ENCODE results near the gene MAD2L1. TPM values are rescaled to one million over a fixed set of nuclear protein-coding genes. Genes with fewer than 3 reads are reported as not detected.
"Not testable (repeated sequence)": the region's sequence is repeated elsewhere in the genome, so short reads cannot be mapped to it uniquely, and the experiment has no call there.

MAD2L1 gene
- total RNA-seq, 1 donor from 2014 or later, result 38.3 TPM

- TF ChIP-seq CTCF (conservative IDR thresholded peaks at IDR 0.05; ENCODE audit: low read depth, low read length), result no peak
- no peak overlapping the region for H3K4me3 ChIP-seq (ENCODE audit: low read depth, low read length)
- DNase-seq (ENCODE audit: low read depth), result no peak
These were observed 11.6 kb upstream of the MAD2L1 start for GRCh38 chr4:120078216-120078615.

- peak; percentile 66 for TF ChIP-seq CTCF (conservative IDR thresholded peaks at IDR 0.05; ENCODE audit: low read depth, low read length)
- no peak for DNase-seq (ENCODE audit: low read depth)
These were observed 4.6 kb upstream of the MAD2L1 start for GRCh38 chr4:120071192-120071795.

GRCh38 chr4:120070196-120070595 lies 3.5 kb upstream of the MAD2L1 start:
- no peak overlapping the region for H3K4me3 ChIP-seq (ENCODE audit: low read depth, low read length)
- no peak for TF ChIP-seq CTCF (conservative IDR thresholded peaks at IDR 0.05; ENCODE audit: low read depth, low read length)
- no peak for DNase-seq (ENCODE audit: low read depth)

More at GRCh38 chr4:120071192-120071795, 4.6 kb upstream of the MAD2L1 start:
- no peak overlapping the region for H3K4me3 ChIP-seq (ENCODE audit: low read depth, low read length)

- DNase-seq (ENCODE audit: low read depth), result no peak
- no peak for TF ChIP-seq CTCF (conservative IDR thresholded peaks at IDR 0.05; ENCODE audit: low read depth, low read length)
These were observed 603 bp downstream of the MAD2L1 start for GRCh38 chr4:120065974-120066516.

DNA sequence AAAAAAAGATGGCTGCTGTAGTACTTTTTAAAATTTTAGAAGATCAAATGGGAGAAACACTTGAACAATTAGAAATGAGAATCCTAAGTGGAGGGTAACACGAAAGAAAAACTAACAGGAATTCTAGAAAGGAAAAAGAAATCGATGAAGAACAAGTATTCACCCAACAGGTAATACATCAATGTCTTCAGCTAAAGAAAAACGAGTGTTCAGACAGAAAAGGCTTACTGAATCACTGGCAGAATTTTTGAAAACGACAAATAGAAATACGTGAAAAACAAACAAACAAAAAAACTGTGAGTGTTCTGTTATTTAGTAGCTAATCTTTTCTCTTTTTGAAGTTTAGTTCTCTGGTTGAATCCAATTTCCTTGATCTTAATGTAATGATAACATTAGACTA lies 1.8 kb downstream of the MAD2L1 start:
- DNase-seq (ENCODE audit: low read depth), result no peak
- TF ChIP-seq CTCF (conservative IDR thresholded peaks at IDR 0.05; ENCODE audit: low read depth, low read length), result no peak
- no peak overlapping the region for H3K4me3 ChIP-seq (ENCODE audit: low read depth, low read length)

More at GRCh38 chr4:120065974-120066516, 603 bp downstream of the MAD2L1 start:
- peak overlapping the region; percentile 75 for H3K4me3 ChIP-seq (ENCODE audit: low read depth, low read length)

GRCh38 chr4:120063711-120064110 lies 2.9 kb downstream of the MAD2L1 start:
- H3K4me3 ChIP-seq (ENCODE audit: low read depth, low read length); DNase-seq (ENCODE audit: low read depth): not testable (repeated sequence)

DNA sequence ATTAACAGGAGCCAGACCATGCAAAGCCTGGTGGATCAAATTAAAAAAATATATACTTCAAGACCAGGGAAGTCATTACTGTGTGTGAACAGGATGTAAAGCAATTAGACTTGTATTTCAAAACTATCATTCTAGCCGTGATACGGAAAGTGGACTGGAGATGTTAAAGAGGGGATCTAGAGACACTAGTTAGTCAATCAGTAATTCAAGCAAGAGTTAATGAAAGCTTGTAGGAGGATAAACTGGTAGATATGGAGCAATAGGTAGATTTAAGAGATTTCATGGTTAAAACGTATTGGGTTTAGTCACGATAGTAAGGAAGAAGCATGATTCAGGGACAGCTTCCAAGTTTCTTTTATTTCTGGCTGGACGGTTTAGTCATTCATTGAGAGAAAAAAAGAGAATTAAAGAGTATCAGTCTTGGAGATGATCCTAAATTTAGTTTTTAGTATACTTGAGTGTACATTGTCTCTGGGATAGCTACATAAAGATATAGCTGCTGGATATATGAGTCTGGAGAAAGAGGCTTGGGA lies 3.9 kb downstream of the MAD2L1 start:
- no peak overlapping the region for H3K4me3 ChIP-seq (ENCODE audit: low read depth, low read length)
- no peak for TF ChIP-seq CTCF (conservative IDR thresholded peaks at IDR 0.05; ENCODE audit: low read depth, low read length)
- DNase-seq (ENCODE audit: low read depth), result no peak
